ENCODE data around the gene TMEM88.

DNA sequence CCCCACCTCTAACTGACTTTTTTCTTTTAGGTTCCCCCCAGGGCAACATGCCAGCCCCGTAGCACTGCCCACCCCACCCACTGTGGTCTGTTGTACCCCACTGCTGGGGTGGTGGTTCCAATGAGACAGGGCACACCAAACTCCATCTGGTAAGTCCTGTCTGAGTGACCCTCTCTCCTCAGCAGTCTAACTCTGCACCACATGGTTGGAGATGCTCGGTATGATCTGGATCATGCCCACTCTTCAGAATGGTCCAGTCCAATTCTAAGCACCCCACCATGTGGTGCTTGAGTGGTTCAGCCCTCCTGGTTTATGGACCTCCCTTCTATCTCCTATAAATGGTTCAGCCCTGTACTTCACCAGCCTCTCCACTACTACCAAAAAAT lies 15.0 kb upstream of the TMEM88 start:
- TF ChIP-seq ZNF8 (CRISPR knock-in tag; IDR thresholded peaks at IDR 0.05) = no peak
- TF ChIP-seq, protein P1, sequence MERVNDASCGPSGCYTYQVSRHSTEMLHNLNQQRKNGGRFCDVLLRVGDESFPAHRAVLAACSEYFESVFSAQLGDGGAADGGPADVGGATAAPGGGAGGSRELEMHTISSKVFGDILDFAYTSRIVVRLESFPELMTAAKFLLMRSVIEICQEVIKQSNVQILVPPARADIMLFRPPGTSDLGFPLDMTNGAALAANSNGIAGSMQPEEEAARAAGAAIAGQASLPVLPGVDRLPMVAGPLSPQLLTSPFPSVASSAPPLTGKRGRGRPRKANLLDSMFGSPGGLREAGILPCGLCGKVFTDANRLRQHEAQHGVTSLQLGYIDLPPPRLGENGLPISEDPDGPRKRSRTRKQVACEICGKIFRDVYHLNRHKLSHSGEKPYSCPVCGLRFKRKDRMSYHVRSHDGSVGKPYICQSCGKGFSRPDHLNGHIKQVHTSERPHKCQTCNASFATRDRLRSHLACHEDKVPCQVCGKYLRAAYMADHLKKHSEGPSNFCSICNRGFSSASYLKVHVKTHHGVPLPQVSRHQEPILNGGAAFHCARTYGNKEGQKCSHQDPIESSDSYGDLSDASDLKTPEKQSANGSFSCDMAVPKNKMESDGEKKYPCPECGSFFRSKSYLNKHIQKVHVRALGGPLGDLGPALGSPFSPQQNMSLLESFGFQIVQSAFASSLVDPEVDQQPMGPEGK (CRISPR knock-in tag; IDR thresholded peaks at IDR 0.05; ENCODE audit: borderline replicate concordance) = no peak
- TF ChIP-seq ZFP3 (CRISPR knock-in tag; IDR thresholded peaks at IDR 0.05) = no peak
- TF ChIP-seq TOX (CRISPR knock-in tag; IDR thresholded peaks at IDR 0.05; ENCODE audit: borderline replicate concordance) = no peak
- TF ChIP-seq OSR1 (CRISPR knock-in tag; IDR thresholded peaks at IDR 0.05) = no peak
- no peak for TF ChIP-seq ARNTL (CRISPR knock-in tag; IDR thresholded peaks at IDR 0.05; ENCODE audit: borderline replicate concordance, low read depth)
- no peak for TF ChIP-seq ZFP30 (CRISPR knock-in tag; IDR thresholded peaks at IDR 0.05)
- TF ChIP-seq TCF4 (CRISPR knock-in tag; IDR thresholded peaks at IDR 0.05; ENCODE audit: borderline replicate concordance) = no peak
- no peak for TF ChIP-seq PPARA (CRISPR knock-in tag; IDR thresholded peaks at IDR 0.05; ENCODE audit: borderline replicate concordance)
- TF ChIP-seq, protein P2, sequence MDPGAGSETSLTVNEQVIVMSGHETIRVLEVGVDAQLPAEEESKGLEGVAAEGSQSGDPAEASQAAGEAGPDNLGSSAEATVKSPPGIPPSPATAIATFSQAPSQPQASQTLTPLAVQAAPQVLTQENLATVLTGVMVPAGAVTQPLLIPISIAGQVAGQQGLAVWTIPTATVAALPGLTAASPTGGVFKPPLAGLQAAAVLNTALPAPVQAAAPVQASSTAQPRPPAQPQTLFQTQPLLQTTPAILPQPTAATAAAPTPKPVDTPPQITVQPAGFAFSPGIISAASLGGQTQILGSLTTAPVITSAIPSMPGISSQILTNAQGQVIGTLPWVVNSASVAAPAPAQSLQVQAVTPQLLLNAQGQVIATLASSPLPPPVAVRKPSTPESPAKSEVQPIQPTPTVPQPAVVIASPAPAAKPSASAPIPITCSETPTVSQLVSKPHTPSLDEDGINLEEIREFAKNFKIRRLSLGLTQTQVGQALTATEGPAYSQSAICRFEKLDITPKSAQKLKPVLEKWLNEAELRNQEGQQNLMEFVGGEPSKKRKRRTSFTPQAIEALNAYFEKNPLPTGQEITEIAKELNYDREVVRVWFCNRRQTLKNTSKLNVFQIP (CRISPR knock-in tag; IDR thresholded peaks at IDR 0.05; ENCODE audit: borderline replicate concordance, low read depth) = no peak
- TF ChIP-seq CSDC2 (CRISPR knock-in tag; IDR thresholded peaks at IDR 0.05) = no peak
- TF ChIP-seq, protein P3, sequence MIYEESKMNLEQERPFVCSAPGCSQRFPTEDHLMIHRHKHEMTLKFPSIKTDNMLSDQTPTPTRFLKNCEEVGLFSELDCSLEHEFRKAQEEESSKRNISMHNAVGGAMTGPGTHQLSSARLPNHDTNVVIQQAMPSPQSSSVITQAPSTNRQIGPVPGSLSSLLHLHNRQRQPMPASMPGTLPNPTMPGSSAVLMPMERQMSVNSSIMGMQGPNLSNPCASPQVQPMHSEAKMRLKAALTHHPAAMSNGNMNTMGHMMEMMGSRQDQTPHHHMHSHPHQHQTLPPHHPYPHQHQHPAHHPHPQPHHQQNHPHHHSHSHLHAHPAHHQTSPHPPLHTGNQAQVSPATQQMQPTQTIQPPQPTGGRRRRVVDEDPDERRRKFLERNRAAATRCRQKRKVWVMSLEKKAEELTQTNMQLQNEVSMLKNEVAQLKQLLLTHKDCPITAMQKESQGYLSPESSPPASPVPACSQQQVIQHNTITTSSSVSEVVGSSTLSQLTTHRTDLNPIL (CRISPR knock-in tag; IDR thresholded peaks at IDR 0.05; ENCODE audit: low read depth) = no peak
- no peak for TF ChIP-seq GLIS3 (CRISPR knock-in tag; IDR thresholded peaks at IDR 0.05)
- no peak for TF ChIP-seq ISL1 (CRISPR knock-in tag; IDR thresholded peaks at IDR 0.05)
